Left colon (tissue), 2 donors: Measurements from ENCODE around the gene TIPARP. TPM values are rescaled to one million over a fixed set of nuclear protein-coding genes. Genes with fewer than 3 reads are reported as not detected.
"Not testable (repeated sequence)": the region's sequence is repeated elsewhere in the genome, so short reads cannot be mapped to it uniquely, and the experiment has no call there.

Experiments used
- ATAC-seq: fragments of 200-7000 bp; cut with Tn5 transposase; one replicate; pipeline ENCODE4 v1.9.1; 2020; ENCODE audit warnings: mild to moderate bottlenecking, moderate library complexity
- DNase-seq, 2 donors: peaks; one replicate each; pipeline ENCODE4 v3.0.0-alpha.2; 2020
- intact Hi-C, 2 donors: fragments of 100-400 bp; cut with DNase I in 1 of 2; cut with micrococcal nuclease in 1 of 2; formaldehyde crosslinking; loops; one replicate each; pipeline versions ENCODE4 v1.11.2 to v1.14.0; 2022; cut with DNase I, micrococcal nuclease
- total RNA-seq, 2 donors: library from RNA; stranded (reverse); fragmentation: NEBNext Ultra II Directional; extraction: Animal tissue kit (Norgen Biotek cat#: 25700); gene quantifications; one replicate each; pipeline ENCODE4 v1.2.1, GENCODE V29; 2021
- donor health status: DM: no; HTN: no; CAD: no.
- donor health status: DM: yes; HTN: yes; CAD: no.

TIPARP gene
- total RNA-seq, 2 donors from 2014 or later = 31.1 to 33.9 TPM

DNA sequence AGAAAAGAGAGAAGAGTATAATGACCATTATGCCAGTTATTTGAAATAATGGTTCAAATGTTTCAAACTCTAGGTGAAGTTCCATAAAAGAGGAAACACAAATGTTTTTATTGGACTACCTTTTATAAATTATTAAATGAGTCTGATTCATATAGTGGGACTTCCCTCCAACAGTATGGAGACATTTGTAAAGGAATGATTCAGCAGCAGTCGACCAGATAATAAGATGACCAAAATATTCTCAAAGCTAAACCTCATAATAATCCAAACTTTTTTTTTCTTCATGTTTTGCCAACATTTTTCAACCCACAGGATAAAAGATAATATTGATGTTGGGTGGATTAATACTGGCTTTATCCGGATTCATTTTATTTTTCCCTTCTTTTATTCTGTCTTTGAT, 18.8 kb downstream of the TIPARP start:
- no peak for ATAC-seq

DNA sequence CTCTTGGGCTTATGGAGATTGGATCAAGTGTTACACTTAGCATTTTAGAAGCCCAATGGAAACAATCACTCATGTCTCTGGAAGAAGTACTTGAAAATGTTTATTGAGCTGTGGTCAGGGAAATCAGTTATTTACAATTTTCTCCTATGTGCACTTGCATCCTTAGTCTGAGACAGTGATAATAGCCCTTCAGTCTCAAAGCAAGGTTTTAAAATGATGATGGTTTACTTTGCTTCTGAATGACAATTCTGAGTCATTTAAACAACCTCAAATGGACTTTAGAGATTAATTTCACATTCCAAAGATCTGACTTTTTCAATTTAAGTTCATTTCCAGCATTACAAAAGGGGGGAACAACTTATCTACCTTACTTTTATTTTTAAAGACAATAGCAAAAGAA, 20.1 kb downstream of the TIPARP start:
- ATAC-seq (no peak), DNase-seq (no peak)
- intact Hi-C loops = no loop called here

More for the DNA sequence above, 18.8 kb downstream of the TIPARP start:
- intact Hi-C loops = no loop called here
- DNase-seq = no peak

DNA sequence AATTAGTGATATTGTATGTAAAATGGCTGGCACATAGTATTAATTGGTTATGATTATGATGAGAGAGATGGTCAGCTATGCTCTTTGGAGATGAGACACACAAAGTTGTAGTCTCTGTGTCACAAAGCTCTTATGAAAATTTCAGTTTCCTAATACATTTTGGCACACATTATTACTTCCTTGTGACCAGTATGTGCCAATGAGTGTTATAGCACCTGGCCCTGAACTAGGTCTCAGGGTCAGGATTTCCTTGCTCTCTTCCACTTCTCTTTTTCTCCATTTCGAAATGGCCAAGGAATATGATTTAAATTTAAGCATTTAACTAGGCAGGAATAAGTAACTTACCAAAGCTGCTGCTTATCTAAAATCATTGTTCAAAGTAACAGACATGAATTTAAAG, 28.0 kb downstream of the TIPARP start:
- DNase-seq (no peak), ATAC-seq (no peak)
- intact Hi-C loops = no loop called here

DNA sequence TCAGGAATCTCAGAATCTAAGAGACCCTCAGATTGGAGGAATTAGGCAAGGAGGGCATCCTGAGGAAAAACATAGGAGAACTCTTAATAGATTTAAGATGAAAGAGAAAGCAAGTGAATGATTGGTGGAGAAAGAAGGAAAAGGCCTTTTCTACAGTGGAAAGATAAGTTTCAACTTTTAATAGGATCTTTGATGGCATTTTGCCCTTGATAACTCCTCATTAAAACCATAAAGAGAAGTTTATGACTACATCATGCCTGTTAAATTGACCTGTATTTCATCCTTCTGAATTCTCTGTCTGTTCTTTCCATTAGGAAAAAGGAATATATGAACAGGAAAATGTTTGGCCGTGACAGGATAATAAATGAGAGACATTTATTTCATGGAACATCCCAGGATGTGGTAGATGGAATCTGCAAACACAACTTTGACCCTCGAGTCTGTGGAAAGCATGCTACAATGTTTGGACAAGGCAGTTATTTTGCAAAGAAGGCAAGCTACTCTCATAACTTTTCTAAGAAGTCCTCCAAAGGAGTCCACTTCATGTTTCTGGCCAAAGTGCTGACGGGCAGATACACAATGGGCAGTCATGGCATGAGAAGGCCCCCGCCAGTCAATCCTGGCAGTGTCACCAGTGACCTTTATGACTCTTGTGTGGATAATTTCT, 30.1 kb downstream of the TIPARP start:
- intact Hi-C loops = no loop called here

DNA sequence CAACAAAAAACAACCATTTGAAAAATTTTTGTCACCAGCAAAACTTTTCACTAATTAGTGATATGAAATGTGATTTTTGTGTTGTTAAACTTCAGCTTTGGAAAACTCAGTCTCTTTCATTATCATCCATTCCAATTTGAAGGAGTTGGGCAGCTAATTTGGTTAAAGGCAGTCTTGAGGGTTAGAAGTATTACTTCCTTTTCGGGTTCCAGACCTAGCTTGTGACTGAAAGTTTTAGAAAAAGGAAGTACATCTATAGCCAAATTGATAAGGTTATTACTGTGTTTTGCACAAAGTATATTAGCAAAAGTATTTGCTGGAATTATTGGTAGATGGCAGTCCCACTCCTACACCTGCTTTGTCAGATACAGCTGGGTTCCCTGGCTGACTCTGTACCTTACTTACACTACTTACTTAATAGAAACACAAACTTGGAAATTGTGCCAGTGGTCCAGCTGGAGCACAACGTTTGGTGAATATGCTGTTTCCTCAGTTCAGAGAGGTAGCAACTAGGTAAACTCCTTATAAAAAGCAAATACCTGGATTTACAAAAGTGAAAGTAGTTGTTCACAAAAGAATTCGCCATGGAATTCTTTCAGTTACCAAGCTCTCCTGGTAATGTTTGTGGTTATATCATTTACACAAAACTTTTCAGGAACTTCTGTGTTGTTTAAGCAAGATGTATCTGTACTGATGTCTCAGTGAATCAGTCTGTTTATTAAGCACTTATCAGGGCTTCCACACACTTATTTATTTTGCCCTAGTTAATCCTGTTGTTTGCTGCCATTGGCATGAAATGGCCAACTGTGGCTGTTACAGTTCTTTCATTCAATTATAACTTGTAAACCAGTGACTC, 31.6 kb downstream of the TIPARP start:
- DNase-seq (no peak), ATAC-seq (no peak)
- intact Hi-C loops = no loop called here

More for the DNA sequence above, 30.1 kb downstream of the TIPARP start:
- ATAC-seq (peak; percentile 87), DNase-seq (no peak)

DNA sequence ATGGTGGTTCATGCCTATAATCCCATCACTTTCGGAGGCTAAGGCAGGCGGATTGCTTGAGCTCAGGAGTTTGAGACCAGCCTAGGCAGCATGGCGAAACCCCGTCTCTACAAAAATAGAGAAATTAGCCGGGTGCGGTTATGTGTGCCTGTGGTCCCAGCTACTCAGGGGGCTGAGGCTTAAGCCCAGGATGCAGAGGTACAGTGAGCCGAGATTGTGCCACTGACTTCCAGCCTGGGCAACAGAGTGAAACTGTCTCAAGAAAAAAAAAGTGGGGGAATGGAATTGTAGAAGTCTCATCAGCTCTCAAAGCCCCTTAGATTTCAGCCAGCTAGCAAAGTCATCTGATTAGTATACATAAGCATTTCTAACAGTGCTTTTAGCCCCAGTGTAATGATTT, 33.2 kb downstream of the TIPARP start:
- ATAC-seq (no peak), DNase-seq (no peak)
- intact Hi-C loops = no loop called here

DNA sequence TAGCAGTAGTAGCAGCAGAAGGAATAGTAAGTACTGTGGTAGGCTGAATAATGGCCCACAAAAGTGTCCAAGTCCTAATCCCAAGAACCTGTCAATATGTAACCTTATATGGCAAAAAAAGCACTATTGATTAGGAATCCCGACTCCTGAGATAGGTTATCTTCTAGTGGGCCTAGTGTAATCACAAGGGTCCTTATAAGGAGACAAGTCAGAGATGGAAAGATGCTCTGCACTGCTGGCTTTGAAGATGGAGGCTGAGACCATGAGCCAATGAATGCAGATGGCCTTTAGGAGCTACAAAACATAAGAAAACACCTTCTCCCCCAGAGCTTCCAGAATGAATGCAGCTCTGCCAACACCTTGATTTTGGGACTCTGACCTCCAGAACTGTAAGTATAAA, 36.0 kb downstream of the TIPARP start:
- no peak for ATAC-seq
- intact Hi-C loops = no loop called here
- no peak for DNase-seq

DNA sequence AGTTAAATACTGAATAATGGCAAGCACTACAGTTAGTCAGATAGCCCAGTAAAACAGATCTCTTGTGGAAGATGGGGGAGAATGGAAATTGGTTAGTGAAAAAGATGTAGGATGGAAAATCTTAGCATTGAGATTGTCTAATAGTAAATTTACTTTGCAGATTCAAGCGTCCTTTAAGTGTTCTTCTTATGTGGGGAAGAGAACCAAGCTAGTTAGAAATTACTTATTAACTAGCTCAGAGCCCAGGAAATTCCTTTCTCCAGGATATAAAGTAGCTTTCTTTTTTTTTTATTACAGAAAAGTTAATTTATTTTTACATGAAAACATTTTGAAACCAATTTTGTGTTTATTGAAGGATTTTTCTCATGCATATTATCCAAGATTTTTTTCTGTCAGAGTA, 36.7 kb downstream of the TIPARP start:
- DNase-seq = no peak
- intact Hi-C loops = no loop called here
- ATAC-seq = no peak

DNA sequence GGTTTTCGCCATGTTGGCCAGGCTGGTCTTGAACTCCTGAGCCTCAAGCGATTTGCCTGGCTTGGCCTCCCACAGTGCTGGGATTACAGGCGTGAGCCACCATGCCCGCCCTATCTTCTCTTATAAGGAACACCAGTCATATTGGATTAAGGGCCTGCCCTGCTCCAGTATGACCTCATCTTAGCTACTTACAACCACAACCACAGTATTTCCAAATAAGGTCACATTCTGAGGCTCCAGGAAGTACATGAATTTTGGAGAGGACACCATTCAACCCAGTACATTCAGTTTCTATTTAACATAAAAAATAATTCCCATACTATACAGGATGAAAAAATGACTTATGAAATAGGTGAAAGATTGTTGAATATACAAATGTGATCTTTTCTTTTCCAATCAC, 37.6 kb downstream of the TIPARP start:
- DNase-seq, intact Hi-C loops: not testable (repeated sequence)
- peak; percentile 37 for ATAC-seq

DNA sequence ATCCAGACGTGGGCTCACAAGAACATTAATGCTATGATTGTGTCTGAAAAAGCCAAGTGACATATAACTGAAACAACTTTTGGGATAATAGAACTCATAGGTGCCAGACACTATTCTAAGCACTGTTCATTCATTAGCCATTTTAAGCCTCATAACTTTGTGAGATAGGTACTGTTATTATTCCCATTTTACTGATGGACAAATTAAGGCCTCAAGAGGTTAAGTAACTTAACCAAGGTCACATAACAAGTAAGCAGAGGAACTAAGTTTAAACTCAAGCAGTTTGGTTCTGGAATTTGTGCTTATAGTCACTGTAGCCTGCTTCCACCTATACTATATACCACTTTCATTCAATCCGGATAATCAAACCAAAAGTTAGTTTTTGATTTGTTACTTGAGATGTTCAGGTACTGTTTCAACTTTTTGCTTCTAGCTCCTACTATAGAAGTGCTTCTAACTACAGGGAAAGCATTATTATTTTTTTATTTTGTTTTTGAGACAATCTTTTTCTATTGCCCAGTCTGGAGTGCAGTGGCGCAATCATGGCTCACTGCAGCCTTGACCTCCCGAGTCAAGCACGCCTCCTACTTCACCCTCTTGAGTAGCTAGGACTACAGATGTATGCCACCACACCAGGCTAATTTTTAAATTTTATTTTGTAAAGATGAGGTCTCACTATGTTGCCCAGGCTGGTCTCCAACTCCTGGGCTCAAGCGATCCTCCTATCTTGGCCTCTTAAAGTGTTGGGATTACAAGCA, 41.9 kb downstream of the TIPARP start:
- no peak for ATAC-seq
- DNase-seq = no peak
- intact Hi-C loops = no loop called here

DNA sequence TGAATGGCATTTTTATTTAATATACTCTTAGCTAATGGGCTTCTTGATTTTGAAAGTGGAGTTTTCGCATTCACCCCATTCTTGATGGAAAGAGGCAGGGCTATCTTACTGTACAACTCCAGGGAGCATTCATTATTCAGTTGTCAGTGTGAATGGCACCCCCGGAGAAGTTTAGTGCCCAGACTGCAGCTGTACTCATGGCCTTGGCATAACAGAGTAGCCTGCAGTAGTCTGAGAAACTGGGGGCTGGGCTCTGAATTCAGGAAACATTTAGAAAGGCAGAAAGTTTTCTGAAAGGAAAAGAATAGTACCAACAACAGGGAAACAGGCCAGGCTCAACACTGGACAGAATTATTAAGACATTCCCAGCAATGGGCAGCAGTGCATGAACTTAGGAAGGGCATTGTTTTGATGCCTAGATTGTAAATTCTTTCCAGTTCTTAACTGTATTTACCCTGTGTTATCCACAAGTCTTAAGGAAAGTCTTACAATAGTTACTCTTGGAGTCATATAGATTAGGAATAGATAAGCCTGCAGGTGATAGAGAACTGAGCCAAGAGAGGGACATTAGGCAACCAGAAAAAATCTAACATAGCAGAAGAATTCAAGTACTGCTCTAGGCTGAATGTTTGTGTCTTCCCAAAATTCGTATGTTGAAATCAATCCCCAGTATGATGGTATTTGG, 44.4 kb downstream of the TIPARP start:
- intact Hi-C loops = no loop called here
- no peak for DNase-seq
- ATAC-seq = peak; percentile 53

DNA sequence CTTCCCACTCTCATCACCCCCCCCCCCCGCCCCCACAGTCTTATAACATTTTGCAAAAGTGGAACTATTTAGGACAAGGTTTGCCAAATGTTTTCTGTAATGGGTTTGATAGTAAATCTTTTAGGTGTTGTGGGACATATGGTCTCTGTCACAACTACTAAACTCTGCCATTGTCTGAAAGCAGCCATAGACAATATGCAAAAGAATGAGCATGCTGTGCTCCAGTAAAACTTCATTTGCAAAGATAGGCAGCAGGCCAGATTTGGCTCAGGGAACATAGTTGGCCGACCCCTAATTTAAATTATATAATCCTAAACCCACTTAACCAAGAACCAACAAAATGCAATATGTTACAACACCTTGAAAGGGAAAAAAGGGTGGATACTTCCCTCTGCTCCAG, 46.4 kb downstream of the TIPARP start:
- DNase-seq (no peak), ATAC-seq (no peak)
- intact Hi-C loops = no loop called here

DNA sequence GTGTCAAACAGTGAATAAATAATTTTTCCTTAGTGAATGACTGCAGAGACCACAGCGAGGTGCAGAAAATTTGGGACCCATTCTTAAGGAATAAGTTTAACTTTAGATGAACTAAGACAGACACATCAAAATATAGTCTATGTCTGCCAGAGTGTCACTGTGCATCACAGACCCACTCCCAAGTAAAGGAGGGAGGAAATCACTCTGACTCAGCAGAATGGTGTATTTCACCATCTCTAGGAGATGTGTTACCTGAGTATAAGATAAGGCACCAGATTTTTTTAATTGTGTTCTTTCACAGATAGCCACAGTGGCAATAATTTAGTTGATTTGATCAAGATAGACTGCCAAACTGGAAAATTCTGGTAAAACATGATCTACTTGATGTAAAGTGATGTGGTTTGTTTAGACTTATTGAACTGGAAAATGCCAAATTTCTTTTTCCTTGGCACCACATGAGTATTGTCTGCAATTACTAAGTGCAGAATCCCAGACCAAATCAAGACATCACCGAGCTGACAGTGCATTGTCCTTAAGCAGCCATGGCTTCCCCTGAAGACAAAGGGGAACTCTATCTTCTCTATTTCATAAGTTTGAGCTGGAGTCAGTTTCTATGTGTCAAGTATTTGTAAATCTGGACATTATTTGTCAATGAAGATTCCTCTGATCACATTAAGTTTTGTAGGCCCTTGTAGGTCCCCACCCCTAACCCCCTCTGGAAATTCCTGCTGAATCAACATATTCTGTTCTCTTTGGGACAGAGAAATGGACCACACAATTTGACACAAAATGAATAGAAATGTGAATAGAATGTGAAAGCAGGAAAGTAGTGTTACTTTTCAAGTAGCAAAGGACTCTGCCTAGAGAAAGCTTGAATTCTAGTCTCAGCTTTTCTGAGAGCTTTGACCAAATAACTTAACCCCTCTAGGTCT, 47.6 kb downstream of the TIPARP start:
- no peak for ATAC-seq
- no peak for DNase-seq
- intact Hi-C loops = no loop called here

DNA sequence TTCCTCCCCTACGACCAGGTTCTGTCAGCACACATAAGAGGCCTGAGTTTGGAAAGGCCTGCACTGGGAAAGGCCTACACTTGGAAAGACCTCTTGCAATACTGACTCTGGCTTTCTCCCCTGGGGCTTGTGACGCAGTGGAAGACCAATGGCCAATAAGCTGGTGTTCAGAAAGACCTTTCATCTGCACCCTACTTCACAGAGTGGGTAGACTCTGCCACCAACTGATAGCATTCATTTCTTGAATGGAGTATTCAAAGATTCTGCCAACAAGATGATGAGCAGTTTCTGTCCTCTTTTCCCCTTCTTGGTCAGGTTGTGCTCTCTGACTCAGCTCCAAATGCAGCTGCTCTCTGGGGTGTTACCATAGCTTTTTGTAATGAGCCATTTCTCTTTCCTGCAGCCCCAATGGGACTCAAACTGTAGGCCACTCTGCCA, 48.8 kb downstream of the TIPARP start:
- DNase-seq (no peak), ATAC-seq (no peak)
- intact Hi-C loops = no loop called here

DNA sequence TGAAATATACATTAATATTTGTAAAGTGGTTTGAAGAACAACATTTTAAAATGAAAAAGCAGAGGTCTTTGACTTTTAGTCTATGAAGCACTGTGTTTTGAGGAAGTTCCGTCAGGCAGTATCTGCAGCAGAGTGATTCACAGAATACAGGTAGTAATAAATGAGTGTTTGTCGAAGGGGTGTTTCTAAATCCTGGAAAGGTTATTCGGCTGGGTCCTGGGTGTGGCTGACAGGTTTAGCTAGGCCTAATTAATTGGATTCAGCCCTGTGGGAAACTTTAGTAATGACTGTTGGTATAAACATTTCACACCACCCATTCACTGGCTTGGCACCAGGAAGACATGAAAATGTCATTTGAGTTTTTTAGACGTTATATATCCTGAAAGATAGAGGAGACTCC, 51.3 kb downstream of the TIPARP start:
- peak; percentile 55 to 67 for DNase-seq
- intact Hi-C loops = no loop called here
- peak; percentile 98 for ATAC-seq

DNA sequence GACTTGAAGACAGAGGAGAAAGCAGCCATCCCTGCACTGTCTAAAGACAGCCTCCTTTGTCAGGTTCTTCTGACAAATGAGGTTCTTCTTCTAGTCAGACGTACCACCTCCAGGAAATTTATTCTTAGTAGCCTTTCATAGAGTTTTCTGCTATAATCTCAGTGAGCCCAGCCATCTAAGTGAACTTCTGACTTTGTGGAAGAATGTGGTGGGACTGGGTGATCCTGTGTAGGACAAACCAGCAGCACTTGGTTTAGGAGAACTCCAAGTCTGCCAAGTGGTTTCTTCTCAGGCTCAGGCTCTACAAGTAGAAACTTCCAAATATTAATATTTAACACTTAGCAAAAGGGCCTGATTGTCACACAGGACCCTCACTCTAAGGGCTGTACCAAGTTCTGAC, 52.1 kb downstream of the TIPARP start:
- intact Hi-C loops = no loop called here
- no peak for DNase-seq
- no peak for ATAC-seq

DNA sequence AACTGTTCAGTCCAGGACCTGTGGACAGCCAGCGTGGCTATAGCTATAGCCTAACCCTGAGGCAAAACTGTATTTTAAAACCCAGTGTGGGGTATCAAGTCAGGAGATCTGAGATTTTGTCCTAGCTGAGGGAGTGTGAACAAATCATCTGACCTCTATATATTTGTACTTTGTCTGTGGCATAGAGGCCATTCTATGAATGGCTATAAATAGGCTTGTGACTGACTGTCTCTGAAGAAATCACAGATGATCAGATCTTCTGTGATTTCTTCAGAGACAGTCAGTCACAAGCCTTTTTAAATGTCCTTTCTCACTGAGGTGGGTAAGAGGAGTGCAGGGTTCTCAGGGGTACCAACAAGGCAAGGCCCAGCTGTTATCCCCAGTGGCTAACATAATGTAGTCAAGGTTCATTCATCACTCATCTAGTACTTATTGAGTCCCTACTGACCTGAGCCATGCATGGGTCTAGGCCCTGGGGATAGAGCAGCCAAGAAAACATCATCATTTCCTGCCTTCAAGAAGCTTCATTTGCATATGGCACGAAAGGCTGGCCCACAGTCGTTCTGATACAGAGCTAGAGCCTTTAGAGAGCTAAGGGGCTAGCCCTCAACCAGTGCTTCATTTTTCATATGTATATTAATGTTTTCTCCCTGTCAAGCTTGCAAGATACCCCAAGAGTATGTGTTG, 53.3 kb downstream of the TIPARP start:
- DNase-seq = no peak

More for the DNA sequence above, 53.3 kb downstream of the TIPARP start:
- intact Hi-C loops = no loop called here
- no peak for ATAC-seq
